Upper lobe of left lung (tissue), 4 donors: ENCODE measurements around the gene ITGA5.

Source experiments
- POLR2A ChIP-seq, 4 donors: fragments of 450-650 bp; IDR thresholded peaks; one replicate each; pipeline ENCODE4 v1.5.1; 2016 to 2017; ENCODE audit warnings: antibody characterized with exemption in 4 of 4, mild to moderate bottlenecking in 2 of 4
- POLR2AphosphoS5 ChIP-seq, 2 donors: sonication (generic); formaldehyde crosslinking; IDR thresholded peaks; one replicate each; pipeline ENCODE4 v1.5.1; 2017; ENCODE audit warnings: antibody characterized with exemption in 2 of 2
- TF ChIP-seq, protein P1 (sequence below), 6 experiments: fragments of 450-650 bp in 4 of 6; fragments of 200-600 bp in 2 of 6; sonication (generic) in 2 of 6; IDR thresholded peaks; one replicate each; pipeline ENCODE4 v1.5.1; 2016 to 2019; ENCODE audit warnings: antibody characterized with exemption in 6 of 6

DNA sequence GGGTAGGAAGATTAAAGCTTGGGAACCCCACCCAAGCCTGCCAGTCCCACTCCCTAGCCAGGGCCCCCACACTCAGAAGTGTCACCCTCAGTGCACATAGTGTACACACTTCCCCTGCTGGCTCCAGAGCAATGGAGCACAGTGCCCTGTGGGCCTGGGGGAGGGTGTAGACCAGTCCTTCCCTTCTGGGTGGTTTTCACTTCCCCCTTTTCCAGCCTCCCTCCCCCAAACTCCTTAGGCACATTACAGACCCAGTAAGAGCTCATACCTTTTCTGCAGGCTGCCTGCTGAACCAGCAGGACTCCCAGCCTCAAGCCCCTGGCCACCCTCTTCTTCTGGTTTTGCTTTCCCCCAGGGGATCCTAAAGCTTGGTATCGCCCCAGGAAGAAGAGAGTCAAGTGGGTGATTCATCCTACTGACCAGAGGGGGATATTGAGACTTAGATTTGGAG, 34.5 kb downstream of the ITGA5 start, which contains the start of gene ZNF385A:
- TF ChIP-seq, protein P1, sequence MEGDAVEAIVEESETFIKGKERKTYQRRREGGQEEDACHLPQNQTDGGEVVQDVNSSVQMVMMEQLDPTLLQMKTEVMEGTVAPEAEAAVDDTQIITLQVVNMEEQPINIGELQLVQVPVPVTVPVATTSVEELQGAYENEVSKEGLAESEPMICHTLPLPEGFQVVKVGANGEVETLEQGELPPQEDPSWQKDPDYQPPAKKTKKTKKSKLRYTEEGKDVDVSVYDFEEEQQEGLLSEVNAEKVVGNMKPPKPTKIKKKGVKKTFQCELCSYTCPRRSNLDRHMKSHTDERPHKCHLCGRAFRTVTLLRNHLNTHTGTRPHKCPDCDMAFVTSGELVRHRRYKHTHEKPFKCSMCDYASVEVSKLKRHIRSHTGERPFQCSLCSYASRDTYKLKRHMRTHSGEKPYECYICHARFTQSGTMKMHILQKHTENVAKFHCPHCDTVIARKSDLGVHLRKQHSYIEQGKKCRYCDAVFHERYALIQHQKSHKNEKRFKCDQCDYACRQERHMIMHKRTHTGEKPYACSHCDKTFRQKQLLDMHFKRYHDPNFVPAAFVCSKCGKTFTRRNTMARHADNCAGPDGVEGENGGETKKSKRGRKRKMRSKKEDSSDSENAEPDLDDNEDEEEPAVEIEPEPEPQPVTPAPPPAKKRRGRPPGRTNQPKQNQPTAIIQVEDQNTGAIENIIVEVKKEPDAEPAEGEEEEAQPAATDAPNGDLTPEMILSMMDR (IDR thresholded peaks at IDR 0.05), result no peak
- TF ChIP-seq POLR2AphosphoS5 (IDR thresholded peaks at IDR 0.05) (peak; percentile 23 to 30), POLR2A (IDR thresholded peaks at IDR 0.05) (peak in 2 of 4 donors; percentile 33 to 72)
